ENCODE data around the gene SLC16A8. TPM values are rescaled to one million over a fixed set of nuclear protein-coding genes. Genes with fewer than 3 reads are reported as not detected.
A peak's percentile ranks its signal among the peaks of the same experiment; 100 is the strongest.

SLC16A8 gene
- total and polyA plus RNA-seq, 2 experiments from 2014 or later, result 0.52 to 0.66 TPM

- Histone ChIP-seq H3K27me3 (ENCODE audit: insufficient read depth) (no peaks in the 10 kb centered on the region), H3K9me2 (ENCODE audit: insufficient read depth) (no peaks in the 10 kb centered on the region), H2AFZ (no peak overlapping the region), H3K36me3 (ENCODE audit: insufficient read depth) (no peaks in the 10 kb centered on the region), H3K4me2 (no peak overlapping the region), H4K20me1 (replicated peaks; ENCODE audit: insufficient read depth) (no peaks in the 10 kb centered on the region), H3K27ac (ENCODE audit: low read depth) (no peak overlapping the region), H3K4me1 (ENCODE audit: insufficient read depth) (no peaks in the 10 kb centered on the region), H3K79me2 (replicated peaks; ENCODE audit: insufficient read depth) (no peaks in the 10 kb centered on the region), H3K4me3 (no peak overlapping the region), H3F3A (replicated peaks; ENCODE audit: low read depth) (no peaks in the 10 kb centered on the region)
- no peak for ATAC-seq
- Mint-ChIP-seq H3K4me3 (no peak overlapping the region), H3K27me3 (ENCODE audit: insufficient read depth, low read depth, poor library complexity) (peaks cover 9% of the 10 kb centered on the region), H3K27ac (peak overlapping the region; percentile 3; the same call in 1 of the 2 replicates), H3K36me3 (ENCODE audit: low read depth) (no peaks in the 10 kb centered on the region), H3K4me1 (peaks cover 2% of the 10 kb centered on the region; the same call in 2 of the 3 replicates), H3K9me3 (no peaks in the 10 kb centered on the region)
- TF ChIP-seq STAT1 (IDR thresholded peaks at IDR 0.05; ENCODE audit: unreplicated experiment) (no peak), ZNF462 (CRISPR knock-in tag; IDR thresholded peaks at IDR 0.05) (no peak), ZNF114 (CRISPR knock-in tag; IDR thresholded peaks at IDR 0.05) (no peak), EZH2 (IDR thresholded peaks at IDR 0.05; ENCODE audit: low read depth, unreplicated experiment) (no peak), POLR2AphosphoS5 (IDR thresholded peaks at IDR 0.05; ENCODE audit: low read depth) (no peak)
- DNase-seq (ENCODE audit: low spot score), result no peak
Observed at GRCh38 chr22:38103641-38104040, 19.7 kb upstream of the SLC16A8 start.
